HEK293T (cell line): ENCODE results near the gene CTNNAL1.

Source experiments
- CTCF ChIA-PET: fragments of 350-600 bp; formaldehyde crosslinking; extraction: SDS; loops from one replicate; lab custom pipeline; 2021; ENCODE audit warnings: antibody characterized with exemption, inconsistent platforms; lab: Yijun Ruan, JAX
- POLR2A ChIA-PET: fragments of 350-600 bp; formaldehyde crosslinking; extraction: SDS; loops from one replicate; lab custom pipeline; 2020; ENCODE audit warnings: antibody characterized with exemption, inconsistent platforms; lab: Yijun Ruan, JAX
- DNase-seq: peaks from one replicate; pipeline ENCODE4 v3.0.0; 2012; ENCODE audit warnings: mixed read lengths; ENCODE audit errors: extremely low spot score
- ARNT ChIP-seq: fragments of 450-650 bp; IDR thresholded peaks from 2 replicates; pipeline ENCODE4 v1.6.1; 2017; ENCODE audit warnings: mild to moderate bottlenecking
- BHLHE40 ChIP-seq: fragments of 450-650 bp; IDR thresholded peaks from 2 replicates; pipeline ENCODE4 v1.6.1; 2016; ENCODE audit warnings: mild to moderate bottlenecking, moderate library complexity, borderline replicate concordance
- CTBP1 ChIP-seq: fragments of 450-650 bp; IDR thresholded peaks from 2 replicates; pipeline ENCODE4 v1.6.1; 2016; ENCODE audit warnings: borderline replicate concordance
- ELF4 ChIP-seq: fragments of 450-650 bp; IDR thresholded peaks from 2 replicates; pipeline ENCODE4 v1.6.1; 2017; ENCODE audit warnings: antibody characterized with exemption
- FOXA1 ChIP-seq: fragments of 450-650 bp; IDR thresholded peaks from 2 replicates; pipeline ENCODE4 v1.6.1; 2016; ENCODE audit warnings: mild to moderate bottlenecking
- FOXK2 ChIP-seq: fragments of 450-650 bp; IDR thresholded peaks from 2 replicates; pipeline ENCODE4 v1.6.1; 2016; ENCODE audit warnings: mild to moderate bottlenecking
- FOXM1 ChIP-seq: fragments of 450-650 bp; IDR thresholded peaks from 2 replicates; pipeline ENCODE4 v1.6.1; 2017; ENCODE audit warnings: mild to moderate bottlenecking, borderline replicate concordance
- HDGF ChIP-seq: fragments of 450-650 bp; IDR thresholded peaks from 2 replicates; pipeline ENCODE4 v1.6.1; 2017; ENCODE audit warnings: antibody characterized with exemption, borderline replicate concordance
- L3MBTL2 ChIP-seq: fragments of 450-650 bp; conservative IDR thresholded peaks from 2 replicates; pipeline ENCODE4 v1.6.1; 2016; ENCODE audit warnings: mild to moderate bottlenecking
- LEF1 ChIP-seq: fragments of 450-650 bp; IDR thresholded peaks from 2 replicates; pipeline ENCODE4 v1.6.1; 2017; ENCODE audit warnings: mild to moderate bottlenecking, borderline replicate concordance
- NFRKB ChIP-seq: fragments of 450-650 bp; IDR thresholded peaks from 2 replicates; pipeline ENCODE4 v1.6.1; 2016; ENCODE audit warnings: mild to moderate bottlenecking, moderate library complexity
- PKNOX1 ChIP-seq: fragments of 450-650 bp; IDR thresholded peaks from 2 replicates; pipeline ENCODE4 v1.6.1; 2016
- SP1 ChIP-seq: fragments of 450-650 bp; IDR thresholded peaks from 2 replicates; pipeline ENCODE4 v1.6.1; 2017
- SUZ12 ChIP-seq: fragments of 450-650 bp; IDR thresholded peaks from 2 replicates; pipeline ENCODE4 v1.6.1; 2016; ENCODE audit warnings: mild to moderate bottlenecking
- TARDBP ChIP-seq: fragments of 450-650 bp; IDR thresholded peaks from 2 replicates; pipeline ENCODE4 v1.6.1; 2016
- ZNF384 ChIP-seq: fragments of 450-650 bp; IDR thresholded peaks from 2 replicates; pipeline ENCODE4 v1.6.1; 2016

CTNNAL1 gene

GRCh38 chr9:108911820-108912219 is 101.5 kb downstream of the CTNNAL1 start:
- CTCF ChIA-PET: no interaction called here
- TF ChIP-seq SP1 (no peak), L3MBTL2 (no peak), HDGF (no peak), LEF1 (no peak), BHLHE40 (no peak), ZNF384 (no peak), ELF4 (no peak), ARNT (no peak), FOXM1 (no peak), SUZ12 (no peak), PKNOX1 (no peak), FOXA1 (no peak), FOXK2 (no peak), CTBP1 (no peak)
- DNase-seq: no peak
- POLR2A ChIA-PET: no interaction called here

GRCh38 chr9:108910914-108911313 is 102.4 kb downstream of the CTNNAL1 start:
- POLR2A ChIA-PET: no interaction called here

GRCh38 chr9:108910402-108910801 is 102.9 kb downstream of the CTNNAL1 start:
- ChIA-PET CTCF (no interaction called here), POLR2A (no interaction called here)
- TF ChIP-seq HDGF: no peak
- no peak for TF ChIP-seq LEF1
- TF ChIP-seq L3MBTL2: no peak
- no peak for TF ChIP-seq FOXA1
- no peak for TF ChIP-seq TARDBP
- no peak for TF ChIP-seq ZNF384
- no peak for TF ChIP-seq PKNOX1
- no peak for TF ChIP-seq BHLHE40
- TF ChIP-seq ARNT: no peak
- no peak for TF ChIP-seq CTBP1
- no peak for TF ChIP-seq FOXK2
- TF ChIP-seq FOXM1: no peak
- DNase-seq: no peak

More at GRCh38 chr9:108910914-108911313, 102.4 kb downstream of the CTNNAL1 start:
- CTCF ChIA-PET: no interaction called here
- DNase-seq: no peak
- TF ChIP-seq NFRKB (no peak), BHLHE40 (no peak), FOXK2 (no peak), FOXM1 (no peak), LEF1 (no peak), L3MBTL2 (no peak), SP1 (no peak), ARNT (no peak), HDGF (no peak), TARDBP (no peak), ELF4 (no peak), PKNOX1 (no peak), SUZ12 (no peak), ZNF384 (no peak), FOXA1 (no peak), CTBP1 (no peak)

- ChIA-PET CTCF (no interaction called here), POLR2A (no interaction called here)
- DNase-seq: no peak
- TF ChIP-seq CTBP1 (no peak), PKNOX1 (no peak), LEF1 (no peak), ELF4 (no peak), FOXM1 (no peak), ZNF384 (no peak), FOXA1 (no peak), SUZ12 (no peak)
Measured at GRCh38 chr9:108905494-108905893, 107.8 kb downstream of the CTNNAL1 start.

DNA sequence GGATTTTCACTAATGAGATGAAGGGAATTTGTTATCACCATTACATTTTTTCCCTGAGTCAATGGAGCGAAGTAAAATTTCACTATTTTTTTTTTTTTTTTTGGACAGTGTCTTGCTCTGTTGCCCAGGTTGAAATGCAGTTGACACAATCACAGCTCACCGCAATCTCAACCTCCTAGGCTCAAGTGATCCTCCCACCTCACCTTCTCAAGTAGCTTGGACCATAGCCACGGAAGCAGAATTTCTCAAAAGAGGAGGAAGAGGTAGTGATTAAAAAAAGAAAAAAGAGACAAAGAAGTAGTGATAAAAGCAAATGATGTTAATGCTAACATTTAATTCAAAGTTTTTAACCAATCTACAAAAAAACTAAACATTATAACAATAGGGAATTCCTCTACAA is 109.1 kb downstream of the CTNNAL1 start:
- TF ChIP-seq LEF1 (no peak), ARNT (no peak), ELF4 (no peak), CTBP1 (no peak), FOXA1 (no peak), SUZ12 (no peak), TARDBP (no peak)
- ChIA-PET CTCF (interaction anchor here (1.0 kb wide), 1 partner anchor 12 kb away, joined by 3 read pairs; no protein-coding TSS in a partner anchor), POLR2A (no interaction called here)
- no peak for DNase-seq
